Measurements from ENCODE around the gene FN3K. TPM values are rescaled to one million over a fixed set of nuclear protein-coding genes. Genes with fewer than 3 reads are reported as not detected.
A peak's percentile ranks its signal among the peaks of the same experiment; 100 is the strongest.

FN3K gene
- total and polyA plus RNA-seq, 2 of the 13 experiments (the other 11 are each of a cell fraction or from before 2014, with no cell fraction given) = 3.5 to 12.2 TPM

GRCh38 chr17:82767041-82767754 is 31.8 kb downstream of the FN3K start (continued):
- TF ChIP-seq ZBTB40 (IDR thresholded peaks at IDR 0.05) (no peak), ZBTB40 (CRISPR knock-in tag; IDR thresholded peaks at IDR 0.05) (no peak)

- Histone ChIP-seq H3K4me2 (ENCODE audit: low read depth, low read length) (no peak overlapping the region), H3K9ac (ENCODE audit: insufficient read depth, low read depth, low read length) (no peak overlapping the region), H3K27me3 (ENCODE audit: control insufficient read depth in 1 of 2, insufficient read depth in 2 of 2, low read length in 2 of 2) (no peaks in the 10 kb centered on the region), H2AFZ (ENCODE audit: low read length) (no peak overlapping the region), H3K4me1 (ENCODE audit: insufficient read depth, low read length) (no peaks in the 10 kb centered on the region), H3K9me3 (ENCODE audit: low read length) (no peaks in the 10 kb centered on the region), H3K27ac (ENCODE audit: extremely low read length, insufficient read depth, low read length) (no peak overlapping the region), H4K20me1 (ENCODE audit: insufficient read depth, low read length) (no peaks in the 10 kb centered on the region), H3K79me2 (ENCODE audit: insufficient read depth, low read length) (no peaks in the 10 kb centered on the region), H3K36me3 (replicated peaks in 1 of 2; ENCODE audit: control insufficient read depth in 1 of 2, insufficient read depth in 2 of 2, low read length in 2 of 2) (peaks cover 27 to 64% of the 10 kb centered on the region in 2 experiments; a peak in 4 of 5 replicates), H3K4me3 (replicated peaks in 1 of 3; ENCODE audit: insufficient read depth in 1 of 3, low read depth in 2 of 3, low read length in 3 of 3) (no peak overlapping the region)
- ATAC-seq (no peak), DNase-seq (ENCODE audit: low spot score) (no peak), FAIRE-seq (no peak)
- WGBS (ENCODE audit: low lambda C conversion rate) = 94% methylated on average over 7 of the region's 7 CpGs
- TF ChIP-seq, protein P1, sequence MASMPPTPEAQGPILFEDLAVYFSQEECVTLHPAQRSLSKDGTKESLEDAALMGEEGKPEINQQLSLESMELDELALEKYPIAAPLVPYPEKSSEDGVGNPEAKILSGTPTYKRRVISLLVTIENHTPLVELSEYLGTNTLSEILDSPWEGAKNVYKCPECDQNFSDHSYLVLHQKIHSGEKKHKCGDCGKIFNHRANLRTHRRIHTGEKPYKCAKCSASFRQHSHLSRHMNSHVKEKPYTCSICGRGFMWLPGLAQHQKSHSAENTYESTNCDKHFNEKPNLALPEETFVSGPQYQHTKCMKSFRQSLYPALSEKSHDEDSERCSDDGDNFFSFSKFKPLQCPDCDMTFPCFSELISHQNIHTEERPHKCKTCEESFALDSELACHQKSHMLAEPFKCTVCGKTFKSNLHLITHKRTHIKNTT (CRISPR knock-in tag; IDR thresholded peaks at IDR 0.05) = no peak
- peak; percentile 100 for TF ChIP-seq ZNF543 (CRISPR knock-in tag; IDR thresholded peaks at IDR 0.05)
- ChIA-PET CTCF (ENCODE audit: low intra/inter-chr PET ratio, low total read pairs) (interaction anchor here (3.4 to 4.3 kb wide), 2 partner anchors 89 to 100 kb away, joined by 26 read pairs; no protein-coding TSS in a partner anchor), POLR2A (no interaction called here)
- in situ Hi-C loops (cut with HindIII; ENCODE audit: extremely low pct_ligation_motif_present, low pct_unique_long_range_greater_than_20kb) = no loop called here
- intact Hi-C loops (cut with micrococcal nuclease; ENCODE audit: unreplicated experiment) = no loop called here
- BruUV-seq (replicated peaks) = TSS peak; percentile 38
Observed at GRCh38 chr17:82769041-82769440, 33.6 kb downstream of the FN3K start.
